ENCODE measurements around the gene SIGLEC15.
A peak's percentile ranks its signal among the peaks of the same experiment; 100 is the strongest.
"Not testable (repeated sequence)": the region's sequence is repeated elsewhere in the genome, so short reads cannot be mapped to it uniquely, and the experiment has no call there.

SIGLEC15 gene, protein sequence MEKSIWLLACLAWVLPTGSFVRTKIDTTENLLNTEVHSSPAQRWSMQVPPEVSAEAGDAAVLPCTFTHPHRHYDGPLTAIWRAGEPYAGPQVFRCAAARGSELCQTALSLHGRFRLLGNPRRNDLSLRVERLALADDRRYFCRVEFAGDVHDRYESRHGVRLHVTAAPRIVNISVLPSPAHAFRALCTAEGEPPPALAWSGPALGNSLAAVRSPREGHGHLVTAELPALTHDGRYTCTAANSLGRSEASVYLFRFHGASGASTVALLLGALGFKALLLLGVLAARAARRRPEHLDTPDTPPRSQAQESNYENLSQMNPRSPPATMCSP

GRCh38 chr18:45825258-45826044 lies at the start of gene SIGLEC15:
TSS of gene SIGLEC15 (plus strand) at chr18:45825675. CDS start at chr18:45825729, 54 bp downstream.
- H3K27ac ChIP-seq: no peak within 1 kb of the TSS
- no peak for DNase-seq (ENCODE audit: low read depth, low spot score)

DNA sequence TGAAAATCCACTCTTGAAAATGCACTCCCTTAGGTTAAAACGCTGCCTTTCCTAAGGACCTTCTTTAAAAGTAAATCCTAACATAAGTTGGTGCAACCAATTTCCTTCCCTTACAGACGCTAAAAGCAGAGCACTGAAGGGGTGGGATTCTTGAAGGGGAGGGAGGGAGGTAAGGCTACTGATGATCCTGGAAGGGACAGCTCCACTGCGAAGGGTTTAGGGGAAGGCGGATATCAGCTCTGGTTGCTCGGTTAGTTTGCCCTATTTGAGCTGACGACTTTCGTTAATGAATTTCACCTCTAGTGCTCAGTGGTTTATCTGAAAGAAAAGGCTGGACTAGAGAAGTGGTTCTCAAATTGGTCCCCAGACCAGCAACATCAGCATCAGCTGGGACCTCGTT lies 49.7 kb upstream of the SIGLEC15 start:
- DNase-seq (ENCODE audit: low read depth, low spot score): no peak
- H3K27ac ChIP-seq: no peak overlapping the region

GRCh38 chr18:45777393-45777792 lies 48.1 kb upstream of the SIGLEC15 start:
- peak overlapping the region; percentile 55 for H3K27ac ChIP-seq

DNA sequence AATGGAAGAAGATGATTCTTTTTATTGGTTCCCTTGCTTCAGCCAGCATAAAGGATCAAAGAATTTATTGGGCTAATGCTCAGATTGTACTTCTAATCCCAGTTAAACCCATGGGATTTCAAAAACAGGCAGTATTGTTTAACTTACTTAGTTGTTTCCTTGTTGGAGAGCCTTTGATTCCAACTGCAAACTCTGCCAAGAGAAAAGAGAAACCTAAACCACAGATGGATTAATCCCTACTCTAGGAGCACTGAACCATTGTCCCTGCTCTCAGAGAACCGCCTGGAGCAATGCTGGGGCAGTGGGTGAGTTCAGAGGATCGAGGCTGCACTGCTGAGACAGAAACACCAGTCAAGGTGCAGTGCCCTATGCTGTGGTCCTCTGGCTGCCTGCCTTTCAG lies 44.9 kb upstream of the SIGLEC15 start:
- no peak overlapping the region for H3K27ac ChIP-seq
- DNase-seq (ENCODE audit: low read depth, low spot score): no peak

More at GRCh38 chr18:45777393-45777792, 48.1 kb upstream of the SIGLEC15 start:
- no peak for DNase-seq (ENCODE audit: low read depth, low spot score)

GRCh38 chr18:45782662-45783061 lies 42.8 kb upstream of the SIGLEC15 start:
- H3K27ac ChIP-seq: peak overlapping the region; percentile 26
- no peak for DNase-seq (ENCODE audit: low read depth, low spot score)

DNA sequence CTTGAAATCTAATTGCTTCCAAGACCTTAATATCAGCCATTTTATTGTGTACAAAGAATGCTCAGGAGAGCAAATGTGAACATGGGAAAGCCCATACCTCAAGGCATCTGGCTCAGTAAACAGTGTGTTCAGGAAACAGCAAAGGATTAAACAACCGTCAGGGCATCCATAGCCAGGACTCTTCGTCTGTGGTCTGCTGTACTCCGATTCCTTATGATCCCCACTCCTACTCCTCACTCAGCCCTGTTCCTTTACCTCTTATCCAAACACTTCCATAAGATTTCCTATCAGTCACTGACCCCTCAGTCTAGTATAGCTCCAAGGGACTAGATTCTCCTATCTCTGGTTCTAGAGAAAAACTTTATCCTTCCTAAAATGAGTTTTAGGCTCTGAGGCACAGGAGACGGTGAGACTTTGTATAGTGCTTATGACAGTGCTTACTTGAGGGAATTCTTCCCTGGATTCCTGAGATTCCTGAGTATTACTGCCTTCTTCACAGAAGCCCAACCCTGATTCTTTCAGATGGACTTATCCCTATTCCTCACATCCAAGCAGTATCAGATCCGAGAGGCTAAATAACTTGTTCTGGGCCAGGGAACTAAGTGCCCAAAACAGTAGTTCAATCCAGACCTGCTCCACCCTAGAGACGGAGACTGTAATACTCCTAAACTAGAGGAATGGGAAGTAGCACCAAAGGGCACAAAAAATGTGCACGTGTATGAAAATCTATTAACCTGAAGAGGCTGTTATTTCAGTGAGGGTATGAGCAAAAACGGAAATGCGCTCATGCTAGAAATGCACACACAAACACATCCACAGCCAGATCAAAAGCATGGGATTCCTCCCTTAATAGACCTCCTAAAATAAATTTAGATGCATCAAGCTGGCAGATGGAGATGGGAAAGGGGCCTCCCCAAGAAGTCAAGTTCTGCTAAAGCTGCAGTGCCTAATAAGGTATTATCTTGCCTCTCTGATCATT lies 42.1 kb upstream of the SIGLEC15 start:
- H3K27ac ChIP-seq: peak overlapping the region; percentile 26
- no peak for DNase-seq (ENCODE audit: low read depth, low spot score)

DNA sequence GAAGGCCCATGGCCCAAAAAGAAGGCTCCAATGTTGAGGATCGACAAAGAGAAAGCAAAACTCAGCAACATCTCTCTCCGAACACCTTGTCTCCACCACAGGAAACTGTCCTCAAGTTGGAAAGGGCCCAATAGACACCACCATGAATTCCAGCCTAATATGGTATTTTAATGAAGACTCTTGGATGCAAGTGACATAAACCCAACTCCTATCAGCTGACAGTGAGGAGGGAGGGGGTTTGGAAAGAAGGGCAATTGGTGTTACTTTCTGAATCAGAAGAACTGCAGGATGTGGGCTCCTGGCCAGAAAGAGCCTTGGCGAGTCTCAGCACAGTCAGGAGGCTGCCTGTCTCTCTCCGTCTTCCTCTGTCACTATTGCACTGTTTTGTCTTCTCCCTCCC lies 40.3 kb upstream of the SIGLEC15 start:
- no peak for DNase-seq (ENCODE audit: low read depth, low spot score)
- H3K27ac ChIP-seq: peak overlapping the region; percentile 31

GRCh38 chr18:45786941-45787340 lies 38.5 kb upstream of the SIGLEC15 start:
- no peak for DNase-seq (ENCODE audit: low read depth, low spot score)
- H3K27ac ChIP-seq: no peak overlapping the region

- no peak overlapping the region for H3K27ac ChIP-seq
- no peak for DNase-seq (ENCODE audit: low read depth, low spot score)
Measured at GRCh38 chr18:45787346-45787745, 38.1 kb upstream of the SIGLEC15 start.

- H3K27ac ChIP-seq: no peak overlapping the region
- no peak for DNase-seq (ENCODE audit: low read depth, low spot score)
Measured at GRCh38 chr18:45788861-45789260, 36.6 kb upstream of the SIGLEC15 start.

DNA sequence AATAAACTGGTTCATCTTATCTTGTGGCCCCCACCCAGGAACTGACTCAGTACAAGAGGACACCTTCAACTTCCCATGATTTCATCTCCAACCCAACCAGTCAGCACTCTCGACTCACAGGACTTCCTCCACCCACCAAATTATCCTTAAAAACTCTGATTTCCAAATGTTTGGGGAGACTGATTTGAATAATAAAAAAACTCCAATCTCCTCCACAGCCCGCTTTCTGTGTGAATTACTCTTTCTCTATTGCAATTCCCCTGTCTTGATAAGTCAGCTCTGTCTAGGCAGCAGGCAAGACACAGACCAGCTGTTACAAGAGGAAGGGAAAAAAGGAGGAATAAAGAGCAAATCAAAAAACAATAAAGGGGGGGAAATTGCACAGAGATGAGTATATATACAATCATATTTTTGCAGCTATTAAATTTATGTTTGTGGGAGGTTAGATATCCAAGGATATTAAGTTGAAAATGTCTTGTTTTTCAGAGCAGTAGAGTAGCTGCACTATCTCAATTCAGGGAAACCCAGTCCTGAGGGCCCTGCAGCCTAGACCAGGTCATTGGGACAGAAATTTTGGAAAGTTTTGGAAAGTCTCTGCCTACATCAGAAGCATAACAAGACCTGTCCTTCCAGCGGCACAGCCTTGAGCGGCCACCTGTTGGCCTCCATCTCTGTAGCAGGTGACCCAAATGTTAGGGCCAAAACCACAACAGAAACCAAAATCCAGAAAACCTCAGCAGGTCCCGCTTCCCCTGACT lies 32.8 kb upstream of the SIGLEC15 start:
- DNase-seq (ENCODE audit: low read depth, low spot score): no peak
- peak overlapping the region; percentile 96 for H3K27ac ChIP-seq

- peak; percentile 96 for DNase-seq (ENCODE audit: low read depth, low spot score)
- H3K27ac ChIP-seq: peak overlapping the region; percentile 96
Measured at GRCh38 chr18:45793264-45793965, 32.1 kb upstream of the SIGLEC15 start.

- H3K27ac ChIP-seq: peak overlapping the region; percentile 99
Measured at GRCh38 chr18:45801416-45802004, 24.0 kb upstream of the SIGLEC15 start.

GRCh38 chr18:45802814-45803492 lies 22.5 kb upstream of the SIGLEC15 start:
- peak; percentile 99 for DNase-seq (ENCODE audit: low read depth, low spot score)
- H3K27ac ChIP-seq: peak overlapping the region; percentile 99

More at GRCh38 chr18:45801416-45802004, 24.0 kb upstream of the SIGLEC15 start:
- DNase-seq (ENCODE audit: low read depth, low spot score): no peak

- H3K27ac ChIP-seq: peak overlapping the region; percentile 99
- DNase-seq (ENCODE audit: low read depth, low spot score): no peak
Measured at GRCh38 chr18:45805551-45805950, 19.9 kb upstream of the SIGLEC15 start.

DNA sequence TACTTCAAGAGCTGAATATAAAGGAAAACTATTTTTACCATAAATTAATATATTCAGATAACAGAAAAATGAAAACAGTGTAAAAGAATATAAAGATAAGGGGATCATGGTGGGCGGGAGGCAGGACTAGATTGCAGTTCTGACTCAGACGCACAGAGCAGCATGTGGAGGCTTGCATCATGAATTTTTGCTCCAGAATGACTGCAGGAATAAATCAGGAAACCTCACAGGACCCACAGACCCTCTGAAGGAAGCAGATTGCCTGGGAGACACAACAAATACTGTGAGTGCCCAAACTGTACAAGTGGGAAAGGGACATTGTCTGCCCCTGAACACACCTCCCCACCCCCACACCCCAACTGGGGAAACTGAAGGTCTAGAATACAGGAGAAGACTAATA lies 19.2 kb upstream of the SIGLEC15 start:
- DNase-seq (ENCODE audit: low read depth, low spot score): no peak
- H3K27ac ChIP-seq: peak overlapping the region; percentile 99

DNA sequence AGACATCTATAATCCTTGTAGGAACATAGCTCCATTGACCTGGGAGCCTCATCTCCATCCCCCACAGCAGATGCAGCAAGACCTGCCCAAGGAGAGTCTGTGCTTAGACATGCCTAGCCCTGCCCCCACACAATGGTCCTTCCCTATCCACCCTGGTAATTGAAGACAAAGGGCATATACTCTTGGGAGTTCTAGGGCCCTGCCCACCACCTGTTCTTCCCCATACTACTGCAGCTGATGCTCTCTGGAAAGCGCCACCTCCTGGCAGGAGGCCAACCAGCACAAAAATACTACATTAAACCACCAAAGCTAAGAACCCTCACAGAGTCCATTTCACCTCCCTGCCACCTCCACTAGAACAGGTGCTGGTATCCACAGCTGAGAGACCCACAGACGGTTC lies 18.3 kb upstream of the SIGLEC15 start:
- peak overlapping the region; percentile 99 for H3K27ac ChIP-seq

DNA sequence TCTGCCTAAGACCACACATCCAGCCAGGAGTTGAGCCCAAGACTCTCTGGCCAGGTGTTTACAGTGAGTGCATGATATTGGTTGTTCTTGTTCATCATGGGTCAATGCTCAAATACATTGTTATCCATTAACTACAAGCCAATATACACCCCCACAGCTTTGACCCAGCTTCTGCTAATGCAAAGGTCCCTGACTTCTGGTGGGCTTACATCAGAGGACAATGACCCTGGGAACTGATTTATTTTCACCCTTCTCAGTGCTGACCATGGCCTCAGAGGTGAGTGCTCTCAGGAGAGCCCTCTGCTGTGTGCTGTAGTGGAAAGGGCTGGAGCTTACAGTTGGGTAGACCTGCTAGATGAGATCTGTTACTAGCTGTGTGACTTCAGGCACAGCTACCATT lies 10.7 kb upstream of the SIGLEC15 start:
- DNase-seq (ENCODE audit: low read depth, low spot score); H3K27ac ChIP-seq: not testable (repeated sequence)

More for the DNA sequence above, 18.3 kb upstream of the SIGLEC15 start:
- not testable (repeated sequence) for DNase-seq (ENCODE audit: low read depth, low spot score)
